Smooth muscle cell (in vitro differentiated cells): ENCODE results near the gene PTCH2. TPM values are rescaled to one million over a fixed set of nuclear protein-coding genes. Genes with fewer than 3 reads are reported as not detected.
A peak's percentile ranks its signal among the peaks of the same experiment; 100 is the strongest.

Experiments used
- DNase-seq: peaks from one replicate; lab custom pipeline; 2025; ENCODE audit not compliant: unreplicated experiment; lab: John Stamatoyannopoulos, UW
- H2AFZ ChIP-seq: fragments of 200-600 bp; sonication (generic); 2 replicates; pipeline ENCODE4 v1.6.0; 2016; ENCODE audit warnings: antibody characterized with exemption, low read depth, mild to moderate bottlenecking
- H3F3A ChIP-seq: fragments of 200-600 bp; sonication (generic); 2 replicates; pipeline ENCODE4 v1.6.0; 2017; ENCODE audit warnings: antibody characterized with exemption, low read depth
- H3K27ac ChIP-seq: fragments of 200-600 bp; sonication (generic); 2 replicates; pipeline ENCODE4 v1.5.1; 2016; ENCODE audit warnings: low read depth, mild to moderate bottlenecking
- H3K27me3 ChIP-seq: fragments of 200-600 bp; sonication (generic); 2 replicates; pipeline ENCODE4 v1.6.1; 2016; ENCODE audit warnings: low read depth, mild to moderate bottlenecking
- H3K36me3 ChIP-seq: fragments of 200-600 bp; sonication (generic); 2 replicates; pipeline ENCODE4 v1.5.1; 2016; ENCODE audit warnings: low read depth
- H3K4me1 ChIP-seq: fragments of 200-600 bp; sonication (generic); 2 replicates; pipeline ENCODE4 v1.5.1; 2016; ENCODE audit warnings: low read depth
- H3K4me2 ChIP-seq: fragments of 200-600 bp; sonication (generic); 2 replicates; pipeline ENCODE4 v1.6.0; 2016; ENCODE audit warnings: mild to moderate bottlenecking
- H3K4me3 ChIP-seq: fragments of 200-600 bp; sonication (generic); 2 replicates; pipeline ENCODE4 v1.5.1; 2016; ENCODE audit warnings: mild to moderate bottlenecking
- H3K79me2 ChIP-seq: fragments of 200-600 bp; sonication (generic); 2 replicates; pipeline ENCODE4 v1.6.0; 2016; ENCODE audit warnings: low read depth, mild to moderate bottlenecking
- H3K9ac ChIP-seq: fragments of 200-600 bp; sonication (generic); 2 replicates; pipeline ENCODE4 v1.6.0; 2016; ENCODE audit warnings: low read depth
- H3K9me3 ChIP-seq: fragments of 200-600 bp; sonication (generic); replicated peaks from 2 replicates; pipeline ENCODE4 v1.5.1; 2016; ENCODE audit warnings: low read depth
- H4K20me1 ChIP-seq: fragments of 200-600 bp; sonication (generic); 2 replicates; pipeline ENCODE4 v1.6.0; 2016; ENCODE audit warnings: low read depth
- CTCF ChIP-seq: fragments of 200-600 bp; sonication (generic); IDR thresholded peaks from 2 replicates; pipeline ENCODE4 v1.5.1; 2017; ENCODE audit warnings: borderline replicate concordance, mild to moderate bottlenecking, antibody characterized with exemption; ENCODE audit not compliant: insufficient read depth, poor library complexity, severe bottlenecking
- WGBS: methylation state at CpG from one replicate; pipeline ENCODE4 v1.1.7; 2016; ENCODE audit warnings: low lambda C conversion rate; 5-methylcytosine and 5-hydroxymethylcytosine counted together
- polyA plus RNA-seq: library from polyadenylated mRNA; unstranded; fragments of >200 nt; fragmentation: Nextera tagmentation; extraction: Ambion mirVana; gene quantifications from 2 replicates; pipeline ENCODE4 v1.2.1, GENCODE V29; 2016
- total RNA-seq: library from RNA; depleted of rRNA; stranded (reverse); fragments of >200 nt; gene quantifications from 2 replicates; pipeline ENCODE4 v1.2.3, GENCODE V29; 2014

The PTCH2 gene
- total RNA-seq (0.22 TPM in 1 of 2 replicates, not detected in the other), polyA plus RNA-seq (0.43 and 2.0 TPM in 2 replicates)

DNA sequence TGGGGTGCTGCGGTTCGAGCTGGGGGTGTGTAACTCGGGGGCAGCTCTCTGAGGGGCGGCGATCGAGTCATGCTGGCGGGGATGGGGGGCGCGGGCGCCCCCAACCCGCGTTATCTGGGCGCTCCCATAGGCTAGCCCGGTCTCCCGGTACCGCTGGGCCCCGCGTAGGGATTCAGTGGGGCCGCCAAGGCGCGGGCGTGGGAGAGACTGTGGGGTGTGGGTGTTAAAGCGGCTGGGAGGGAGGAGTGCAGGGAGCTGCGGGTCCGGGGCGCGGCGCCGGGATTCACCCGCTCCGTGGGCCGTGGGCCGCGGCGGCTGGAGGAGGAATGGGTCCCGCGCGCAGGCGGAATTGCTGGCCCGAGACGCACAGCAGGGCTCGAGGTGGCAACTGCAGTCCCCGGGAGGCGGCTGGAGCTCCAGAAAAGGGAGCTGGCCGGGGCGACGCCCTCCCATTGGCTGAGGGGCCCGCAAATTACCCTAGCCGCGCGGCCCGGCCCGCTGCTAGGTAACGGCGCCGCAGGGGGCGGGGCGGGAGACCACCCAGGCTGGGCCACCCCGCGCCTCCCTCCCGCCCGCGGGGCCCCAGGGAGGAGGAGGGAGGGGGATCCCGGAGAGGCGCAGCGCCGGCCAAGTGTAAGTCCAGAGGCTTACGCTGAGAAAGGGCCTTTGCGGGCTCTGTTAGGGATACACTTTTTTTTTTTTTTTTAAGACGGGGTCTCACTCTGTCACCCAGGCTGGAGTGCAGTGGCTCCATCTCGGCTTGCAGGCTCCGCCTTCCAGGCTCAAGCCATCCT lies at the start of gene PTCH2:
Gene PTCH2 (minus strand): TSS at position 392 of the 794 bp plus-strand sequence. CDS start 321 bp downstream, at position 71.
- no peaks in the 10 kb centered on the region for H3K79me2 ChIP-seq
- H3K4me2 ChIP-seq = peak within 1 kb of the TSS; percentile 93
- H3F3A ChIP-seq = peaks cover 4% of the 10 kb centered on the region
- H3K36me3 ChIP-seq = no peaks in the 10 kb centered on the region
- DNase-seq = peak; percentile 67
- peak within 1 kb of the TSS; percentile 24 for H3K9ac ChIP-seq
- H4K20me1 ChIP-seq = no peaks in the 10 kb centered on the region
- no peaks in the 10 kb centered on the region for H3K27me3 ChIP-seq
- H3K9me3 ChIP-seq = no peaks in the 10 kb centered on the region
- no peak for TF ChIP-seq CTCF
- H3K4me1 ChIP-seq = no peaks in the 10 kb centered on the region
- peak within 1 kb of the TSS; percentile 56 for H3K4me3 ChIP-seq
- peak within 1 kb of the TSS; percentile 12 for H2AFZ ChIP-seq
- no peak within 1 kb of the TSS for H3K27ac ChIP-seq
- WGBS = 7% methylated on average over 23 of the region's 72 CpGs

GRCh38 chr1:44890007-44890406 lies 47.0 kb upstream of the PTCH2 start:
- Histone ChIP-seq H3K4me1 (no peaks in the 10 kb centered on the region), H3F3A (no peaks in the 10 kb centered on the region), H3K36me3 (peaks cover 27% of the 10 kb centered on the region), H2AFZ (no peak overlapping the region), H3K9me3 (peaks cover 14% of the 10 kb centered on the region), H3K79me2 (no peaks in the 10 kb centered on the region), H3K4me3 (no peak overlapping the region), H4K20me1 (no peaks in the 10 kb centered on the region), H3K9ac (no peak overlapping the region), H3K27me3 (no peaks in the 10 kb centered on the region), H3K4me2 (no peak overlapping the region), H3K27ac (no peak overlapping the region)
- no peak for DNase-seq
- TF ChIP-seq CTCF = no peak
- 93% methylated on average over 3 of the region's 3 CpGs for WGBS

DNA sequence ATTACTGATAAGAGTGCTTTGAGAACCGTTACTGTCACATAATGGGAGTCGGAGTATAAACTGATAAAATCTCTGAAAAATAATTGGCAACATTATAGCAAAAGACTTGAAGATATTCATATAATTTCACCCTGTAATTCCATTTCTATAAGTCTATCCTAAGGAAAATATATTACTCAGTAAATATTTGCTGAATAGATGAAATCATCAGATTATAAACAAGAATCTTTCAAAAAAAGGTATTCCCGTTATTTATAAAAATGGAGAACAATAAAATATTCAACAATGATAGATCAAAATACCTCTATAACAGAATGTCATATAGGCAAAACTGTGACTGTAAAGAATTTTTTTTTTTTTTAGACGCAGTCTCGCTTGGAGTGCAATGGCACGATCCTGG lies 42.4 kb upstream of the PTCH2 start:
- H3K79me2 ChIP-seq = no peaks in the 10 kb centered on the region

More for the DNA sequence above, 42.4 kb upstream of the PTCH2 start:
- Histone ChIP-seq H4K20me1 (no peaks in the 10 kb centered on the region), H3K27me3 (no peaks in the 10 kb centered on the region), H3K4me3 (no peak overlapping the region), H3K27ac (no peak overlapping the region), H2AFZ (no peak overlapping the region), H3F3A (no peaks in the 10 kb centered on the region), H3K4me1 (no peaks in the 10 kb centered on the region), H3K9me3 (peaks cover 12% of the 10 kb centered on the region), H3K36me3 (peaks cover 27% of the 10 kb centered on the region), H3K9ac (no peak overlapping the region), H3K4me2 (no peak overlapping the region)
- DNase-seq = no peak
- no peak for TF ChIP-seq CTCF
- over 99% methylated on average over 6 of the region's 6 CpGs for WGBS
